Thyroid gland (tissue), 4 donors: ENCODE measurements around the gene PGP. TPM values are rescaled to one million over a fixed set of nuclear protein-coding genes. Genes with fewer than 3 reads are reported as not detected.

ENCODE experiments used
- DNase-seq, 2 donors: peaks; one replicate each; pipeline ENCODE4 v3.0.0-alpha.2; 2019
- H3K27ac ChIP-seq, 3 donors: fragments of 200-600 bp; sonication (generic); 1 replicate in 2 of 3; 2 replicates in 1 of 3; pipeline ENCODE4 v1.5.1; 2016 to 2019; ENCODE audit warnings: mild to moderate bottlenecking in 1 of 3, moderate library complexity in 1 of 3
- H3K27me3 ChIP-seq: fragments of 200-600 bp; sonication (generic); one replicate; pipeline ENCODE4 v1.5.1; 2019
- H3K36me3 ChIP-seq, 2 donors: fragments of 200-600 bp; sonication (generic); one replicate each; pipeline ENCODE4 v1.5.1; 2016 to 2019
- H3K4me1 ChIP-seq, 2 donors: fragments of 200-600 bp; sonication (generic); one replicate each; pipeline ENCODE4 v1.5.1; 2017 to 2019
- H3K4me3 ChIP-seq, 3 donors: fragments of 200-600 bp; sonication (generic); replicated peaks in 1 of 3; 1 replicate in 2 of 3; 2 replicates in 1 of 3; pipeline ENCODE4 v1.5.1; 2016; ENCODE audit warnings: mild to moderate bottlenecking in 1 of 3
- H3K9me3 ChIP-seq: fragments of 200-600 bp; sonication (generic); one replicate; pipeline ENCODE4 v1.5.1; 2017
- POLR2A ChIP-seq, 2 donors: fragments of 450-650 bp; IDR thresholded peaks; one replicate each; pipeline ENCODE4 v1.6.1; 2017; ENCODE audit warnings: antibody characterized with exemption in 2 of 2, mild to moderate bottlenecking in 2 of 2, moderate library complexity in 1 of 2
- WGBS, 2 donors: methylation state at CpG; one replicate each; pipeline ENCODE4 v1.1.5; 2017; 5-methylcytosine and 5-hydroxymethylcytosine counted together
- intact Hi-C: fragments of 100-400 bp; cut with DNase I; formaldehyde crosslinking; loops from one replicate; pipeline ENCODE4 v1.15.1; 2023
- total RNA-seq, 4 donors: library from RNA; depleted of rRNA; stranded (reverse); fragments of >200 nt; gene quantifications; one replicate each; pipeline ENCODE4 v1.2.3, GENCODE V29; 2016
- TF ChIP-seq, protein P1 (sequence below), 6 experiments: fragments of 200-600 bp in 3 of 6; fragments of 450-650 bp in 3 of 6; sonication (generic) in 3 of 6; IDR thresholded peaks; one replicate each; pipeline ENCODE4 v1.5.1; 2016 to 2019; ENCODE audit warnings: antibody characterized with exemption in 6 of 6, mild to moderate bottlenecking in 2 of 6, inconsistent platforms in 1 of 6, moderate library complexity in 1 of 6

Gene PGP
- total RNA-seq, 4 donors from 2014 or later, result 13.4 to 44.0 (median 28.8) TPM

- H3K27me3 ChIP-seq, result no peaks in the 10 kb centered on the region
- H3K27ac ChIP-seq, result no peak overlapping the region
- H3K36me3 ChIP-seq, result peaks cover 29 to 38% of the 10 kb centered on the region in 2 donors
- no peaks in the 10 kb centered on the region for H3K4me1 ChIP-seq
- no peak overlapping the region for H3K4me3 ChIP-seq
- no peak for TF ChIP-seq POLR2A (IDR thresholded peaks at IDR 0.05)
- no peaks in the 10 kb centered on the region for H3K9me3 ChIP-seq
- intact Hi-C loops, result no loop called here
- WGBS, 2 donors, result 10 to 43% methylated on average over 6 to 50 of the region's 106 CpGs
- DNase-seq, result peak in 1 of 2 donors; percentile 15
Measured at GRCh38 chr16:2178321-2179106, 36.1 kb downstream of the PGP start.

DNA sequence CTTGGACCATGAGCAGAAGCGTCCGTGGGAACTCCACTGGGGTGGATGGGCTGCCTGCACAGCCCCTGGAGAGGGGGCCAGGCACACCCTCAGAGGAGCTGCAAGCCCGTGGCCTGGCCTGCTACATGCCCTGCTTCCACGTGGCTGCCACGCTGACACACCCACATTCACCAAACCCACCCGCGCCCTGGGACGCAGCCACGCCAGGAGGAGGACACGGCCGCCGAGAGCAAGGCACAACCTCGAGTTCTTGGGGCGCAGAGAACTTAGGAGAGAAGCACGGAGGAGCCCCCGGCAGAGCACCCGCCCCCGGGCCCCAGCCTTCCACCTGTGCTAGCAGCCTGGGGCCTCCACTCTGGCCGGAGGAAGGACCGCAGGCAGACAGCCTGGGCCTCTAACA lies 37.1 kb downstream of the PGP start:
- intact Hi-C loops, result no loop called here
- DNase-seq, result no peak
- 93 to 97% methylated on average over 19 to 20 of the region's 20 CpGs for WGBS, 2 donors

GRCh38 chr16:2177101-2177500 lies 37.5 kb downstream of the PGP start:
- WGBS, 2 donors, result 91 to 94% methylated on average over 18 of the region's 18 CpGs
- DNase-seq, result no peak
- Histone ChIP-seq H3K36me3 (peaks cover 36 to 44% of the 10 kb centered on the region in 2 donors), H3K27ac (no peak overlapping the region), H3K4me1 (no peaks in the 10 kb centered on the region), H3K4me3 (no peak overlapping the region), H3K27me3 (no peaks in the 10 kb centered on the region), H3K9me3 (no peaks in the 10 kb centered on the region)
- intact Hi-C loops, result no loop called here
- TF ChIP-seq POLR2A (IDR thresholded peaks at IDR 0.05), result no peak
- TF ChIP-seq, protein P1, sequence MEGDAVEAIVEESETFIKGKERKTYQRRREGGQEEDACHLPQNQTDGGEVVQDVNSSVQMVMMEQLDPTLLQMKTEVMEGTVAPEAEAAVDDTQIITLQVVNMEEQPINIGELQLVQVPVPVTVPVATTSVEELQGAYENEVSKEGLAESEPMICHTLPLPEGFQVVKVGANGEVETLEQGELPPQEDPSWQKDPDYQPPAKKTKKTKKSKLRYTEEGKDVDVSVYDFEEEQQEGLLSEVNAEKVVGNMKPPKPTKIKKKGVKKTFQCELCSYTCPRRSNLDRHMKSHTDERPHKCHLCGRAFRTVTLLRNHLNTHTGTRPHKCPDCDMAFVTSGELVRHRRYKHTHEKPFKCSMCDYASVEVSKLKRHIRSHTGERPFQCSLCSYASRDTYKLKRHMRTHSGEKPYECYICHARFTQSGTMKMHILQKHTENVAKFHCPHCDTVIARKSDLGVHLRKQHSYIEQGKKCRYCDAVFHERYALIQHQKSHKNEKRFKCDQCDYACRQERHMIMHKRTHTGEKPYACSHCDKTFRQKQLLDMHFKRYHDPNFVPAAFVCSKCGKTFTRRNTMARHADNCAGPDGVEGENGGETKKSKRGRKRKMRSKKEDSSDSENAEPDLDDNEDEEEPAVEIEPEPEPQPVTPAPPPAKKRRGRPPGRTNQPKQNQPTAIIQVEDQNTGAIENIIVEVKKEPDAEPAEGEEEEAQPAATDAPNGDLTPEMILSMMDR (IDR thresholded peaks at IDR 0.05), result no peak

More for the DNA sequence above, 37.1 kb downstream of the PGP start:
- Histone ChIP-seq H3K9me3 (no peaks in the 10 kb centered on the region), H3K27me3 (no peaks in the 10 kb centered on the region), H3K4me1 (no peaks in the 10 kb centered on the region), H3K27ac (no peak overlapping the region), H3K4me3 (no peak overlapping the region), H3K36me3 (peaks cover 36 to 44% of the 10 kb centered on the region in 2 donors)
- TF ChIP-seq, protein P1 (IDR thresholded peaks at IDR 0.05), result no peak
- TF ChIP-seq POLR2A (IDR thresholded peaks at IDR 0.05), result no peak

DNA sequence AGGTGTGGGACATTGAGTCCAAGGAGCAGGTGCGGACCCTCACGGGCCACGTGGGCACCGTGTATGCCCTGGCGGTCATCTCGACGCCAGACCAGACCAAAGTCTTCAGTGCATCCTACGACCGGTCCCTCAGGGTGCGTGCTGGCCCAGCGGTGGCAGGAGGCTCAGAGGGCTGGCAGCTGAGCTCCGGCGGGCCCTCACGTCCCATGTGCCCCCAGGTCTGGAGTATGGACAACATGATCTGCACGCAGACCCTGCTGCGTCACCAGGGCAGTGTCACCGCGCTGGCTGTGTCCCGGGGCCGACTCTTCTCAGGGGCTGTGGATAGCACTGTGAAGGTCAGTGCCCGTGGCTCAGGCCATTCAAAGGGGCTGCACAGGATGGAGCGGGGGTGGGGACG lies 38.6 kb downstream of the PGP start:
- no peaks in the 10 kb centered on the region for H3K4me1 ChIP-seq
- 89 to 94% methylated on average over 11 to 22 of the region's 23 CpGs for WGBS, 2 donors
- TF ChIP-seq POLR2A (IDR thresholded peaks at IDR 0.05), result no peak
- TF ChIP-seq, protein P1 (IDR thresholded peaks at IDR 0.05), result no peak
- intact Hi-C loops, result no loop called here
- no peak overlapping the region for H3K4me3 ChIP-seq
- DNase-seq, result no peak
- H3K9me3 ChIP-seq, result no peaks in the 10 kb centered on the region
- no peak overlapping the region for H3K27ac ChIP-seq
- H3K36me3 ChIP-seq, result peaks cover 41 to 44% of the 10 kb centered on the region in 2 donors
- no peaks in the 10 kb centered on the region for H3K27me3 ChIP-seq

DNA sequence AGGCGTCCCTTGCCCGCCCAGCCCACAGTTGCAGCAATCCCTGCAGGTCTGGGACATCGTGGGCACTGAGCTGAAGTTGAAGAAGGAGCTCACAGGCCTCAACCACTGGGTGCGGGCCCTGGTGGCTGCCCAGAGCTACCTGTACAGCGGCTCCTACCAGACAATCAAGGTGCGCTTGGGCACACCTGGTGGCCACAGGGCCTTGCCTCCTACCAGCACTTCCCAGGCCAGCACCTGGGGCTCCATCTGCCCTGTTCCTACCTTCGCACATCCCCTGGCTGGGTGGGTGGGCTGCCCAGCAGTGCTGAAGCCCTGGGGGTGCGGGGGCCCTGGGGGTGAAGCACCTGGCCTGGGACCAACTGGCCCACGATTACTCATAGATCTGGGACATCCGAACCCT lies 39.2 kb downstream of the PGP start:
- Histone ChIP-seq H3K36me3 (peaks cover 41 to 44% of the 10 kb centered on the region in 2 donors), H3K4me1 (no peaks in the 10 kb centered on the region), H3K27me3 (no peaks in the 10 kb centered on the region), H3K27ac (no peak overlapping the region), H3K4me3 (no peak overlapping the region), H3K9me3 (no peaks in the 10 kb centered on the region)
- TF ChIP-seq POLR2A (IDR thresholded peaks at IDR 0.05), result no peak
- TF ChIP-seq, protein P1 (IDR thresholded peaks at IDR 0.05), result no peak
- WGBS, 2 donors, result 96 to 100% methylated on average over 3 to 5 of the region's 10 CpGs
- no peak for DNase-seq
- intact Hi-C loops, result no loop called here
